ENCODE measurements around the gene BTN3A1. TPM values are rescaled to one million over a fixed set of nuclear protein-coding genes. Genes with fewer than 3 reads are reported as not detected.
"Not testable (repeated sequence)": the region's sequence is repeated elsewhere in the genome, so short reads cannot be mapped to it uniquely, and the experiment has no call there.

The BTN3A1 gene
- total RNA-seq, 3 donors from 2014 or later (not counting 1 experiment from before 2014, with no cell fraction given): 285 to 373 (median 348) TPM

GRCh38 chr6:26415791-26416190 is 13.7 kb downstream of the BTN3A1 start:
- Mint-ChIP-seq H3K27ac (peak overlapping the region; percentile 41 to 48), H3K36me3 (peaks cover 16% of the 10 kb centered on the region), H3K9me3 (no peaks in the 10 kb centered on the region), H3K4me3 (no peak overlapping the region), H3K27me3 (ENCODE audit: low read depth in 2 of 2) (no peaks in the 10 kb centered on the region), H3K4me1 (peaks cover 8 to 10% of the 10 kb centered on the region in 2 donors)
- intact Hi-C loops (cut with micrococcal nuclease): no loop called here
- DNase-seq (no peak), ATAC-seq (no peak)
- 95% methylated on average over 2 of the region's 2 CpGs for WGBS (ENCODE audit: insufficient coverage)
- peaks cover 34% of the 10 kb centered on the region for H3K36me3 ChIP-seq (ENCODE audit: control insufficient read depth, insufficient read depth, low read length)
- no peak for TF ChIP-seq CTCF (IDR thresholded peaks at IDR 0.05)
- no peaks in the 10 kb centered on the region for H3K27me3 ChIP-seq (ENCODE audit: control insufficient read depth, insufficient read depth, low read length)
- no peak overlapping the region for H3K4me3 ChIP-seq (ENCODE audit: low read length)
- peaks cover 4% of the 10 kb centered on the region for H3K4me1 ChIP-seq (ENCODE audit: control insufficient read depth, insufficient read depth, low read length)
- no peak overlapping the region for H3K27ac ChIP-seq (ENCODE audit: low read length)
- no peaks in the 10 kb centered on the region for H3K9me3 ChIP-seq (ENCODE audit: control insufficient read depth, insufficient read depth, low read length)

DNA sequence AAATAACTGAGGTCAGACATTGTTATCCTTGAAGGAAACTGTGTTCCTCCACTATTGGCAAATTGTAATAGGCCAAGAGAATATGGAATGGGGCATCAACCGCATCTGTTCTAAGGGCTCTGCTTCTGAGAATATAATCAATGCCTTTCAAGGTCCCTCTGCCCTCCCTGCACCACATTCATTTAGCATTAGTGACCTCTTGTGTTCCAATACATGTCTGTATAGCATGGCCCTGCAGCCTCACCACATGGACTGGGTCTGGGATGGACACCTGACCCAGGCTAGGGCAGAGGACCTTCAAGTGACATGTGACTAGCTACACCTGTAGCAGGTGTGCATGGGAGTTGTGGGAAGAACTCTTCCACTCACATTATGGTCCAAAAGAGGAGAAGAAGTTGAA is 14.2 kb downstream of the BTN3A1 start:
- ATAC-seq: no peak
- Histone ChIP-seq H3K4me3 (ENCODE audit: low read length) (no peak overlapping the region), H3K9me3 (ENCODE audit: control insufficient read depth, insufficient read depth, low read length) (no peaks in the 10 kb centered on the region), H3K27ac (ENCODE audit: low read length) (no peak overlapping the region), H3K27me3 (ENCODE audit: control insufficient read depth, insufficient read depth, low read length) (no peaks in the 10 kb centered on the region), H3K36me3 (ENCODE audit: control insufficient read depth, insufficient read depth, low read length) (peaks cover 29% of the 10 kb centered on the region), H3K4me1 (ENCODE audit: control insufficient read depth, insufficient read depth, low read length) (peaks cover 7% of the 10 kb centered on the region)
- Mint-ChIP-seq H3K27me3 (ENCODE audit: low read depth in 2 of 2) (no peaks in the 10 kb centered on the region), H3K36me3 (peaks cover 13% of the 10 kb centered on the region), H3K4me3 (no peak overlapping the region), H3K27ac (peak overlapping the region; percentile 41 to 48), H3K4me1 (peaks cover 5 to 8% of the 10 kb centered on the region in 2 donors), H3K9me3 (no peaks in the 10 kb centered on the region)
- no peak for DNase-seq
- 92% methylated on average over 1 of the region's 1 CpG for WGBS (ENCODE audit: insufficient coverage)
- TF ChIP-seq CTCF (IDR thresholded peaks at IDR 0.05): no peak
- intact Hi-C loops (cut with micrococcal nuclease): no loop called here

DNA sequence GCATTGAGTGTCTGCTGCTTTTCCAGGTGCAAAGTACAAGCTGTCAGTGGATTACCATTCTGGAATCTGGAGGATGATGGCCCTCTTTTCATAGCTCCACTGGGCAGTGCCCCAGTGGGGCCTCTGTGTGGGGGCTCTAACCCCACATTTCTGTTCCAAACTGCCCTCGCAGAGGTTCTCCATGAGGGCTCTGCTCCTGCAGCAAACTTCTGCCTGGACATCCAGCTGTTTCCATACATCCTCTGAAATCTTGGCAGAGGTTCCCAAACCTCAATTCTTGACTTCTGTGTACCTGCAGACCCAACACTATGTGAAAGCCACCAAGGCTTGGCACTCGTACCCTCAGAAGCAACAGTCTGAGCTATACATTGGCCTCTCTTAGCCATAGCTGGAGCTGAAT is 16.0 kb downstream of the BTN3A1 start:
- H3K27ac ChIP-seq (ENCODE audit: low read length); H3K27ac Mint-ChIP-seq; intact Hi-C loops (cut with micrococcal nuclease); H3K9me3 ChIP-seq (ENCODE audit: control insufficient read depth, insufficient read depth, low read length); ATAC-seq; H3K4me1 Mint-ChIP-seq; H3K27me3 Mint-ChIP-seq (ENCODE audit: low read depth in 2 of 2); H3K27me3 ChIP-seq (ENCODE audit: control insufficient read depth, insufficient read depth, low read length); H3K4me3 ChIP-seq (ENCODE audit: low read length); H3K4me3 Mint-ChIP-seq; DNase-seq; H3K36me3 Mint-ChIP-seq; H3K9me3 Mint-ChIP-seq: not testable (repeated sequence)
- H3K36me3 ChIP-seq (ENCODE audit: control insufficient read depth, insufficient read depth, low read length): peaks cover 12% of the 10 kb centered on the region
- WGBS (ENCODE audit: insufficient coverage): 95% methylated on average over 2 of the region's 2 CpGs
- peaks cover 12% of the 10 kb centered on the region for H3K4me1 ChIP-seq (ENCODE audit: control insufficient read depth, insufficient read depth, low read length)

GRCh38 chr6:26418795-26419194 is 16.7 kb downstream of the BTN3A1 start:
- H3K4me3 ChIP-seq (ENCODE audit: low read length); intact Hi-C loops (cut with micrococcal nuclease); H3K4me1 Mint-ChIP-seq; ATAC-seq; H3K36me3 ChIP-seq (ENCODE audit: control insufficient read depth, insufficient read depth, low read length); H3K27ac ChIP-seq (ENCODE audit: low read length); H3K27me3 ChIP-seq (ENCODE audit: control insufficient read depth, insufficient read depth, low read length); H3K4me3 Mint-ChIP-seq; H3K9me3 ChIP-seq (ENCODE audit: control insufficient read depth, insufficient read depth, low read length); DNase-seq; H3K27me3 Mint-ChIP-seq (ENCODE audit: low read depth in 2 of 2); H3K9me3 Mint-ChIP-seq; H3K27ac Mint-ChIP-seq; H3K36me3 Mint-ChIP-seq: not testable (repeated sequence)
- WGBS (ENCODE audit: insufficient coverage): 97% methylated on average over 3 of the region's 3 CpGs
- peaks cover 12% of the 10 kb centered on the region for H3K4me1 ChIP-seq (ENCODE audit: control insufficient read depth, insufficient read depth, low read length)
